ENCODE results near the gene IRF2BP1.

DNA sequence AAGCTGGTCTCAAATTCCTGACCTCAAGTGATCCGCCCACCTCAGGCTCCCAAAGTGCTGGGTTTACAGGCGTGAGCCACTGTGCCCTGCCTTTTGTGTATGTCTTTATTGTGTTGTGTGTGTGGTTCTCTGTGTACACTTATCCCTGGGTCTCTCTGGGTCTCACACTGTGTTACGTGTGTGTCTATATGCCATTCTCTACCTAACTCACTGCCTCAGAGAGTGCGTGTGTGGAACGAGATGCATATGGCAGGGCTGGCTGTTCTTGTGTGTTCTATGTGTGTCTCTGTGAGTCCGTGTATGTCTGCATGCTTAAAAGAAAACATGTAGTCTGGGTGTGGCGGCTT is 11.3 kb downstream of the IRF2BP1 start:
- TF ChIP-seq, protein P1, sequence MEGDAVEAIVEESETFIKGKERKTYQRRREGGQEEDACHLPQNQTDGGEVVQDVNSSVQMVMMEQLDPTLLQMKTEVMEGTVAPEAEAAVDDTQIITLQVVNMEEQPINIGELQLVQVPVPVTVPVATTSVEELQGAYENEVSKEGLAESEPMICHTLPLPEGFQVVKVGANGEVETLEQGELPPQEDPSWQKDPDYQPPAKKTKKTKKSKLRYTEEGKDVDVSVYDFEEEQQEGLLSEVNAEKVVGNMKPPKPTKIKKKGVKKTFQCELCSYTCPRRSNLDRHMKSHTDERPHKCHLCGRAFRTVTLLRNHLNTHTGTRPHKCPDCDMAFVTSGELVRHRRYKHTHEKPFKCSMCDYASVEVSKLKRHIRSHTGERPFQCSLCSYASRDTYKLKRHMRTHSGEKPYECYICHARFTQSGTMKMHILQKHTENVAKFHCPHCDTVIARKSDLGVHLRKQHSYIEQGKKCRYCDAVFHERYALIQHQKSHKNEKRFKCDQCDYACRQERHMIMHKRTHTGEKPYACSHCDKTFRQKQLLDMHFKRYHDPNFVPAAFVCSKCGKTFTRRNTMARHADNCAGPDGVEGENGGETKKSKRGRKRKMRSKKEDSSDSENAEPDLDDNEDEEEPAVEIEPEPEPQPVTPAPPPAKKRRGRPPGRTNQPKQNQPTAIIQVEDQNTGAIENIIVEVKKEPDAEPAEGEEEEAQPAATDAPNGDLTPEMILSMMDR (IDR thresholded peaks at IDR 0.05): no peak
- no peak for TF ChIP-seq POLR2AphosphoS5 (IDR thresholded peaks at IDR 0.05)
- no peak for TF ChIP-seq POLR2A (IDR thresholded peaks at IDR 0.05; ENCODE audit: low read depth)

Measured in esophagus muscularis mucosa (tissue), 3 donors.